Suprapubic skin (tissue), 4 donors: ENCODE measurements around the gene GCSAM. TPM values are rescaled to one million over a fixed set of nuclear protein-coding genes. Genes with fewer than 3 reads are reported as not detected.

ENCODE experiments used
- DNase-seq, 2 donors: peaks; one replicate each; pipeline ENCODE4 v3.0.0-alpha.2; 2019; ENCODE audit warnings: low spot score in 2 of 2
- H3K27ac ChIP-seq: fragments of 200-600 bp; sonication (generic); one replicate; pipeline ENCODE4 v1.5.1; 2019
- H3K27me3 ChIP-seq: fragments of 200-600 bp; sonication (generic); one replicate; pipeline ENCODE4 v1.5.1; 2019
- H3K36me3 ChIP-seq: fragments of 200-600 bp; sonication (generic); one replicate; pipeline ENCODE4 v1.5.1; 2019
- H3K4me1 ChIP-seq: fragments of 200-600 bp; sonication (generic); one replicate; pipeline ENCODE4 v1.5.1; 2019
- H3K4me3 ChIP-seq: fragments of 200-600 bp; sonication (generic); one replicate; pipeline ENCODE4 v1.5.1; 2019; ENCODE audit warnings: mild to moderate bottlenecking
- H3K9me3 ChIP-seq: fragments of 200-600 bp; sonication (generic); one replicate; pipeline ENCODE4 v1.5.1; 2019
- CTCF ChIP-seq, 2 donors: fragments of 200-600 bp in 1 of 2; fragments of 450-650 bp in 1 of 2; sonication (generic) in 1 of 2; IDR thresholded peaks; one replicate each; pipeline ENCODE4 v1.5.1; 2016 to 2019; ENCODE audit warnings: antibody characterized with exemption in 2 of 2, mild to moderate bottlenecking in 1 of 2, moderate library complexity in 1 of 2
- EP300 ChIP-seq: sonication (generic); formaldehyde crosslinking; IDR thresholded peaks from one replicate; pipeline ENCODE4 v1.6.1; 2017; ENCODE audit warnings: antibody characterized with exemption
- POLR2A ChIP-seq, 2 donors: fragments of 450-650 bp; IDR thresholded peaks; one replicate each; pipeline ENCODE4 v1.6.1; 2017; ENCODE audit warnings: antibody characterized with exemption in 2 of 2, mild to moderate bottlenecking in 2 of 2, moderate library complexity in 2 of 2
- POLR2AphosphoS5 ChIP-seq, 3 donors: sonication (generic); formaldehyde crosslinking; IDR thresholded peaks; one replicate each; pipeline ENCODE4 v1.6.1; 2017; ENCODE audit warnings: antibody characterized with exemption in 3 of 3
- WGBS: methylation state at CpG from one replicate; pipeline ENCODE4 v1.1.5; 2018; 5-methylcytosine and 5-hydroxymethylcytosine counted together
- total RNA-seq, 4 donors: library from RNA; depleted of rRNA; stranded (reverse); fragments of >200 nt; gene quantifications; one replicate each; pipeline ENCODE4 v1.1.0, GENCODE V29; 2016

Gene GCSAM
- total RNA-seq: 1 to 10 TPM in 3 of 4 donors, under 1 TPM in 1; 0.62 to 1.4 (median 1.3) TPM

- 33% methylated on average over 5 of the region's 5 CpGs for WGBS
- H3K36me3 ChIP-seq: no peaks in the 10 kb centered on the region
- TF ChIP-seq POLR2A (IDR thresholded peaks at IDR 0.05) (no peak), POLR2AphosphoS5 (IDR thresholded peaks at IDR 0.05) (no peak), CTCF (IDR thresholded peaks at IDR 0.05) (no peak), EP300 (no peak)
- H3K27ac ChIP-seq: no peak within 1 kb of the TSS
- no peaks in the 10 kb centered on the region for H3K27me3 ChIP-seq
- H3K4me3 ChIP-seq: peak within 1 kb of the TSS; percentile 2
- H3K4me1 ChIP-seq: peaks cover 8% of the 10 kb centered on the region
- no peaks in the 10 kb centered on the region for H3K9me3 ChIP-seq
- no peak for DNase-seq
These were observed at the start of gene GCSAM for GRCh38 chr3:112132975-112133448. GCSAM (minus strand) TSS chr3:112133248; CDS start chr3:112133120, 128 bp downstream.

- Histone ChIP-seq H3K27me3 (no peaks in the 10 kb centered on the region), H3K36me3 (no peaks in the 10 kb centered on the region), H3K4me1 (no peaks in the 10 kb centered on the region), H3K9me3 (no peaks in the 10 kb centered on the region), H3K4me3 (no peak overlapping the region), H3K27ac (no peak overlapping the region)
- WGBS: 91% methylated on average over 4 of the region's 6 CpGs
- TF ChIP-seq EP300: no peak
- no peak for TF ChIP-seq POLR2AphosphoS5 (IDR thresholded peaks at IDR 0.05)
- no peak for TF ChIP-seq POLR2A (IDR thresholded peaks at IDR 0.05)
- no peak for TF ChIP-seq CTCF (IDR thresholded peaks at IDR 0.05)
- no peak for DNase-seq
These were observed 42.6 kb upstream of the GCSAM start for GRCh38 chr3:112175646-112176045.

- no peaks in the 10 kb centered on the region for H3K36me3 ChIP-seq
- DNase-seq: no peak
- 85% methylated on average over 2 of the region's 5 CpGs for WGBS
- TF ChIP-seq POLR2A (IDR thresholded peaks at IDR 0.05) (no peak), CTCF (IDR thresholded peaks at IDR 0.05) (no peak), EP300 (no peak), POLR2AphosphoS5 (IDR thresholded peaks at IDR 0.05) (no peak)
- no peaks in the 10 kb centered on the region for H3K9me3 ChIP-seq
- no peaks in the 10 kb centered on the region for H3K4me1 ChIP-seq
- H3K4me3 ChIP-seq: no peak overlapping the region
- H3K27ac ChIP-seq: no peak overlapping the region
- no peaks in the 10 kb centered on the region for H3K27me3 ChIP-seq
These were observed 42.0 kb upstream of the GCSAM start for GRCh38 chr3:112175037-112175436.

GRCh38 chr3:112171144-112171543 lies 38.1 kb upstream of the GCSAM start:
- no peak overlapping the region for H3K27ac ChIP-seq
- H3K27me3 ChIP-seq: no peaks in the 10 kb centered on the region
- 80% methylated on average over 3 of the region's 3 CpGs for WGBS
- H3K4me1 ChIP-seq: no peaks in the 10 kb centered on the region
- H3K36me3 ChIP-seq: no peaks in the 10 kb centered on the region
- no peak for DNase-seq
- TF ChIP-seq EP300: no peak
- TF ChIP-seq POLR2AphosphoS5 (IDR thresholded peaks at IDR 0.05): no peak
- no peak for TF ChIP-seq CTCF (IDR thresholded peaks at IDR 0.05)
- TF ChIP-seq POLR2A (IDR thresholded peaks at IDR 0.05): no peak
- H3K9me3 ChIP-seq: no peaks in the 10 kb centered on the region
- H3K4me3 ChIP-seq: no peak overlapping the region

GRCh38 chr3:112170046-112170445 lies 37.0 kb upstream of the GCSAM start:
- TF ChIP-seq CTCF (IDR thresholded peaks at IDR 0.05): no peak
- TF ChIP-seq POLR2A (IDR thresholded peaks at IDR 0.05): no peak
- TF ChIP-seq EP300: no peak
- no peak for TF ChIP-seq POLR2AphosphoS5 (IDR thresholded peaks at IDR 0.05)
- H3K4me1 ChIP-seq: no peaks in the 10 kb centered on the region
- no peaks in the 10 kb centered on the region for H3K9me3 ChIP-seq
- H3K27ac ChIP-seq: no peak overlapping the region
- DNase-seq: no peak
- no peaks in the 10 kb centered on the region for H3K36me3 ChIP-seq
- no peaks in the 10 kb centered on the region for H3K27me3 ChIP-seq
- 85% methylated on average over 2 of the region's 2 CpGs for WGBS
- H3K4me3 ChIP-seq: no peak overlapping the region
